ENCODE measurements around the gene DCUN1D1.

The DCUN1D1 gene

DNA sequence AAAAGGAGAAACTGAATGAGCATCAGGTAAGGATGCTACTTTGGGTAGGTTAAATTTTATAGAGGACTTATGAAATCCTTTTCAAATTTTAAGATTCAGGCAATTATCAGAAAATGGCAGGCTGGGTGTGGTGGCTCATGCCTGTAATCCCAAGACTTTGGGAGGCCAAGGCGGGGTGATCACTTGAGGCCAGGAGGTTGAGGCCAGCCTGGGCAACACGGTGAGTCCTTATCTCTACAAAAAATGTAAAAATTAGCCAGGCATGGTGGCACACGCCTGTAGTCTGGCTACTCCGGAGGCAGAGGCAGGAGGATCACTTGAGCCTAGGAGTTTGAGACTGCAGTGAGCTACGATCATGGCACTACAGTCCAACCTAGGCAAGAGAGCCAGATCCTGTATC is 23.1 kb downstream of the DCUN1D1 start:
- peaks cover 0 to 43% (median 6%) of the 10 kb centered on the region in 10 experiments; a peak in 10 of 20 replicates for H3K4me1 ChIP-seq
- TF ChIP-seq Cebpa-rat (IDR thresholded peaks at IDR 0.05), result no peak
- H3K27ac ChIP-seq, result no peak overlapping the region
- H3K9me3 ChIP-seq (replicated peaks in 1 of 11), result peaks cover 0 to 7% (median 0%) of the 10 kb centered on the region in 11 experiments; a peak in 4 of 22 replicates
- no peaks in the 10 kb centered on the region for H3K27me3 ChIP-seq
- H3K9ac ChIP-seq, result no peak overlapping the region
- H3K4me3 ChIP-seq, result no peak overlapping the region
- peaks cover 0 to 15% (median 8%) of the 10 kb centered on the region in 11 experiments; a peak in 13 of 22 replicates for H4K20me1 ChIP-seq
- no peak overlapping the region for H3K4me2 ChIP-seq
- peaks cover 40 to 100% (median 77%) of the 10 kb centered on the region in 11 experiments for H3K36me3 ChIP-seq

- no peak for TF ChIP-seq Cebpa-rat (IDR thresholded peaks at IDR 0.05)
Measured at GRCh38 chr3:182954553-182955235, 25.6 kb downstream of the DCUN1D1 start.

DNA sequence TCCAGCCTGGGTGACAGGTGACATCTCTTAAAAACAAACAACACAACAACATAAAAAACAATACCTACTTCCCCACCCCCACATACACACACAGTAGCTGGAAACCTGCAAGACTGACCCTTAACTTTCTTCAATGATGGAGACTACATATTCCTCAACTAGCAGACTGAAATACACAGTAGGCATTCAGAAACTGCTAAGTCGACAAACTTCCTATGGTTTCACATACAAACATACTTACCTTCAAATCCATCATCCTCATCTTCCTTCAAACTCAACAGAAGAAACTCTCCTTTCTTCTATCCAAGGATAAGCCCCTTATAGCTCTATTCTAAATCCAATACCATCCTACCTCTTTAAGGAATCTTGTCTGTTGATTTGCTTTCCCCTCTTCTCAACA is 30.6 kb downstream of the DCUN1D1 start:
- no peak overlapping the region for H3K4me3 ChIP-seq
- no peak for TF ChIP-seq Cebpa-rat (IDR thresholded peaks at IDR 0.05)
- H3K4me1 ChIP-seq, result peaks cover 0 to 31% (median 0%) of the 10 kb centered on the region in 10 experiments; a peak in 4 of 20 replicates
- no peaks in the 10 kb centered on the region for H3K27me3 ChIP-seq
- peaks cover 0 to 9% (median 0%) of the 10 kb centered on the region in 11 experiments; a peak in 4 of 22 replicates for H3K9me3 ChIP-seq (replicated peaks in 1 of 11)
- no peak overlapping the region for H3K9ac ChIP-seq
- no peak overlapping the region for H3K4me2 ChIP-seq
- H3K36me3 ChIP-seq, result peaks cover 51 to 95% (median 79%) of the 10 kb centered on the region in 11 experiments
- H3K27ac ChIP-seq, result no peak overlapping the region
- H4K20me1 ChIP-seq, result peaks cover 0 to 4% (median 0%) of the 10 kb centered on the region in 11 experiments; a peak in 1 of 22 replicates

More at GRCh38 chr3:182954553-182955235, 25.6 kb downstream of the DCUN1D1 start:
- Histone ChIP-seq H3K9ac (no peak overlapping the region), H4K20me1 (peaks cover 0 to 9% (median 3%) of the 10 kb centered on the region in 11 experiments; a peak in 11 of 22 replicates), H3K27ac (no peak overlapping the region), H3K4me1 (peaks cover 0 to 31% (median 5%) of the 10 kb centered on the region in 10 experiments; a peak in 10 of 20 replicates), H3K36me3 (peaks cover 44 to 98% (median 73%) of the 10 kb centered on the region in 11 experiments), H3K4me2 (peak overlapping the region in 2 of 11 experiments; percentile 43 to 52; a peak in 2 of 22 replicates), H3K9me3 (replicated peaks in 1 of 11) (peaks cover 0 to 9% (median 0%) of the 10 kb centered on the region in 11 experiments; a peak in 4 of 22 replicates), H3K27me3 (no peaks in the 10 kb centered on the region), H3K4me3 (no peak overlapping the region)

DNA sequence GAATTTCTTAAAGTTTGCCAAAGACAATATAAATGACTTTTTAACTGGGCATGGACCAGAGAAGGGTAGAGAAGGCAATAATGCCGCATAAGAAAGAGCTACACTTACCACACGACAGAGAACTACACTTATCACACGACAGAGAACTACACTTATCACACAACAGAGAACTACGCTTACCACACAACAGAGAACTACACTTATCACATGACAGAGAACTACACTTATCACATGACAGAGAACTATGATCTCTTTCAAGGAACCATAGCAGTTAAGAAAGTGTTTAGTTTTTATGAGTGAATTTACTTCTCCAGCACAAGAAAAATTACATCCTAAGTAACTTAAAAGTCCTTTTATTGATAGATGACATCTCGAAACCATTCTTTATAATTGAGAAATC is 32.0 kb downstream of the DCUN1D1 start:
- Histone ChIP-seq H4K20me1 (no peaks in the 10 kb centered on the region), H3K27ac (no peak overlapping the region; a peak in 1 of 22 replicates), H3K4me3 (no peak overlapping the region), H3K9ac (no peak overlapping the region), H3K4me2 (peak overlapping the region in 2 of 11 experiments; percentile 16 to 53; a peak in 2 of 22 replicates), H3K9me3 (replicated peaks in 1 of 11) (peaks cover 0 to 9% (median 0%) of the 10 kb centered on the region in 11 experiments; a peak in 4 of 22 replicates), H3K4me1 (peaks cover 0 to 32% (median 0%) of the 10 kb centered on the region in 10 experiments; a peak in 5 of 20 replicates), H3K36me3 (peaks cover 53 to 89% (median 71%) of the 10 kb centered on the region in 11 experiments), H3K27me3 (no peaks in the 10 kb centered on the region)
- no peak for TF ChIP-seq Cebpa-rat (IDR thresholded peaks at IDR 0.05)

GRCh38 chr3:182947888-182948287 is 32.5 kb downstream of the DCUN1D1 start:
- H3K4me2 ChIP-seq, result no peak overlapping the region
- H3K9ac ChIP-seq, result no peak overlapping the region
- no peak overlapping the region for H3K4me3 ChIP-seq
- H4K20me1 ChIP-seq, result no peaks in the 10 kb centered on the region
- H3K9me3 ChIP-seq (replicated peaks in 1 of 11), result peaks cover 0 to 8% (median 0%) of the 10 kb centered on the region in 11 experiments; a peak in 3 of 22 replicates
- peaks cover 49 to 85% (median 67%) of the 10 kb centered on the region in 11 experiments for H3K36me3 ChIP-seq
- H3K27ac ChIP-seq, result no peak overlapping the region; a peak in 1 of 22 replicates
- peaks cover 0 to 33% (median 0%) of the 10 kb centered on the region in 10 experiments; a peak in 5 of 20 replicates for H3K4me1 ChIP-seq
- TF ChIP-seq Cebpa-rat (IDR thresholded peaks at IDR 0.05), result no peak
- no peaks in the 10 kb centered on the region for H3K27me3 ChIP-seq

DNA sequence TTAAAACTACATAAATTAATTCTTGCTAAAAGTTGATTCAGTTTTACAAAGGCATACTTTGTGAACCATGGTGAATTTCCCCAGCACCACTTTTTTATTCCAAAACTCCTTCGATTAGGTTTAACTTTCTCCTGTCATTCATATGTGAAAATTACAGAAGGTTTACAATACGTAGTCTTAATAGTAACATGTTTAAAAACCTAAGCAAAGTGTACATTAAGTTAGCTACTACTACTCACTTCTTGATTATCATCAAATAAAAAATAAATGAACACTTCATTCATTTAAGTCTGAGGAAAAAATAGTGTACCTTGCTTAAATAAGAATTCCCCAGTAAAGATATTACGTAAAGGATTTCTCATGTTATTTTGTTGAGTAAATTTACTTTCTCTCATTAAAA is 38.6 kb downstream of the DCUN1D1 start:
- no peak overlapping the region for H3K4me3 ChIP-seq
- no peak for TF ChIP-seq Cebpa-rat (IDR thresholded peaks at IDR 0.05)
- H3K36me3 ChIP-seq, result peaks cover 22 to 39% (median 25%) of the 10 kb centered on the region in 11 experiments
- H3K27ac ChIP-seq, result no peak overlapping the region
- no peak overlapping the region for H3K4me2 ChIP-seq
- no peaks in the 10 kb centered on the region for H3K27me3 ChIP-seq
- H3K9me3 ChIP-seq (replicated peaks in 1 of 11), result no peaks in the 10 kb centered on the region
- peaks cover 0 to 4% (median 0%) of the 10 kb centered on the region in 11 experiments; a peak in 2 of 22 replicates for H4K20me1 ChIP-seq
- peaks cover 11 to 43% (median 13%) of the 10 kb centered on the region in 10 experiments for H3K4me1 ChIP-seq
- H3K9ac ChIP-seq, result no peak overlapping the region

DNA sequence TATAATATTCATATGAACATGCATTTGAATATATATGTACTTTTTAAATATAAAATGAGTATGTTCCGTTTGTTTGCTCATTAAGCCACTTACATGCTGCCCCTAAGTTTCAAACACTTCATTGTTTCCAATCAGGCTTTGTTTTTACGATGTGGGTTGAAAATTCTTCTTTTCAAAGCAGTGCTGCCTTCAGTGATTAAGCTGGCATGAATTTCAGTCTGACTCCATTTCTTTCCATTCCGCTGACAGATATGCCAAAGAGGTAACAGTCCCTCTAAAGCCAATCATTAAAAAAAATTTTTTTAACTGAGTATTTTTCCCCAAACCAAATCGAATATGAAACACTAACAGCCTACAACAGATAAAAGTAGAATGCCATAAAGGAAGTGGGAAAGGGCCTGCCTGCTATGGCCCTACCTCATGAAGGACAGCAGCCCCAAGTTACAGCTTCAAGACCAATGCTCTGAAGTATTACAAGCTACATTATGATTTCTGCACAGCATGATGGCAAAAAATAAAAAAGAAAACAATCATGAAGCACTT is 40.0 kb downstream of the DCUN1D1 start:
- Histone ChIP-seq H3K9ac (no peak overlapping the region), H3K4me3 (no peak overlapping the region), H3K27me3 (no peaks in the 10 kb centered on the region), H3K9me3 (replicated peaks in 1 of 11) (no peaks in the 10 kb centered on the region), H3K36me3 (peaks cover 9 to 25% (median 12%) of the 10 kb centered on the region in 11 experiments; a peak in 21 of 22 replicates), H3K4me1 (peaks cover 11 to 41% (median 13%) of the 10 kb centered on the region in 10 experiments), H3K27ac (no peak overlapping the region), H4K20me1 (peaks cover 0 to 4% (median 0%) of the 10 kb centered on the region in 11 experiments; a peak in 2 of 22 replicates), H3K4me2 (no peak overlapping the region)
- TF ChIP-seq Cebpa-rat (IDR thresholded peaks at IDR 0.05), result no peak

DNA sequence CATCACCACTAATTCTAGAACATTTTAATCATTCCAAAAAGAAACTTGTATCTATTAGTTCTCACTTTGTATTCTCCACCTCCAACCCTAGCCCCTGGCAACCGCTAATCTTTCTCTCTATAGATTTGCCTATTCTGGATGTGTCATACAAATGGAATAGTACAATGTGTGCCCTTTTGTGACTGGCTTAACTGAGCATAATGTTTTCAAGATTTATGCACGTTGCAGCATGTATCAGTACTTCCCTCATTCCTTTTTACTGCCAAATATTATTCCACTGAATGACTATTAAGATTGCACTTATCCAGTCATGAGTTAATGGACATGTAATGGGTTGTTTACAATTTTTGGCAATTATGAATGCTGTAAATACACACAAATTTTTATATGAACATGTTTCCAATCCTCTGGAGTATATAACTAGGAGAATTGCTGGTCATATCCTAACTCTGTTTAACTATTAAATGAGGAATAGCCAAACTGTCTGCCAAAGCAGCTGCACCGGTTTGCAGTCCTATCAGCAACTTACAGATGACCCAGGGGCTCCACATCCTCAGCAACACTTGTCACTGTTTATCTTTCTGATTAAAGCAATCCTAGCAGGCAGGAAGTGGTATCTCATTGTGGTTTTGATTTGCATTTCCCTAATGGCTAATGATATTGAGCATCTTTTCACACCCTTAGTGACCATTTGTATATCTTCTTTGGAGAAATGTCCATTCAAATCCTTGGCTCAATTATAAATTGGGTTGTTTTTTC is 42.9 kb downstream of the DCUN1D1 start:
- no peak for TF ChIP-seq Cebpa-rat (IDR thresholded peaks at IDR 0.05)
- Histone ChIP-seq H3K27ac (no peak overlapping the region), H3K27me3 (no peaks in the 10 kb centered on the region), H3K9me3 (replicated peaks in 1 of 11) (peaks cover 4 to 20% (median 13%) of the 10 kb centered on the region in 11 experiments; a peak in 21 of 22 replicates), H3K4me1 (peaks cover 11 to 25% (median 13%) of the 10 kb centered on the region in 10 experiments), H3K4me2 (peak overlapping the region; percentile 8 to 69 (median 54); a peak in 21 of 22 replicates), H3K36me3 (peaks cover 0 to 20% (median 6%) of the 10 kb centered on the region in 11 experiments; a peak in 9 of 22 replicates), H3K4me3 (no peak overlapping the region), H3K9ac (no peak overlapping the region), H4K20me1 (peaks cover 0 to 4% (median 0%) of the 10 kb centered on the region in 11 experiments; a peak in 2 of 22 replicates)
